Brain microvascular endothelial cell (primary cell): ENCODE results near the gene FRMD5.

Source experiments
- DNase-seq: peaks from one replicate; pipeline ENCODE4 v3.0.0-alpha.2; 2020
- H3K27ac ChIP-seq: fragments of 250-450 bp; sonication (Bioruptor Pico); 2 replicates; pipeline ENCODE4 v1.5.1; 2020; ENCODE audit warnings: mild to moderate bottlenecking, moderate library complexity
- H3K27me3 ChIP-seq: fragments of 250-450 bp; sonication (Bioruptor Pico); replicated peaks from 2 replicates; pipeline ENCODE4 v1.5.1; 2020; ENCODE audit warnings: mild to moderate bottlenecking
- H3K36me3 ChIP-seq: fragments of 250-450 bp; sonication (Bioruptor Pico); replicated peaks from 2 replicates; pipeline ENCODE4 v1.5.1; 2020; ENCODE audit warnings: mild to moderate bottlenecking
- H3K4me3 ChIP-seq: 2 replicates; pipeline ENCODE4 v1.5.1; 2011; ENCODE audit warnings: low read depth, mild to moderate bottlenecking, control low read depth, low read length, moderate library complexity
- in situ Hi-C: cut with HindIII; loops from 2 replicates; pipeline ENCODE4 v1.10.0; 2017; ENCODE audit warnings: low sequenced_read_pairs, low pct_ligation_motif_present
- TF ChIP-seq, protein P1 (sequence below): IDR thresholded peaks from 2 replicates; pipeline ENCODE4 v1.5.1; 2011; ENCODE audit warnings: low read depth, mild to moderate bottlenecking, moderate library complexity, low read length, control low read depth, inconsistent platforms; ENCODE audit errors: missing control alignments

Gene FRMD5

DNA sequence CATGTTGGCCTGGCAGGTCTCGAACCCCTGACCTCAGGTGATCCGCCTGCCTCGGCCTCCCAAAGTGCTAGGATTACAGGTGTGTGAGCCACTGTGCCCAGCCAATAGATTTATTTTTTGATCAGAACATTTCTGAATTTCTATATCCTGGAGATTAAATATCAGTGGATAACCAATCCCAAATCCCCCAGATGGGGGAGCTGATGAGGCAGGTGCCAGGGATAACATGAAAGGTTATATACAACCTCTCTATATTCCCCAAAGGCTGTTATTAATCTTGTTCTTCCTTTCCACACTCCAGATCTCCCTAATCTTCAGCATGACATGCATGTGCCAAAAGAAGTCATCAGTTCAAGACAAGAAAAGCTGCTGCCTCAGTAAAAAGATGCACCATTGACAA, 256.0 kb downstream of the FRMD5 start:
- no peak overlapping the region for H3K4me3 ChIP-seq
- DNase-seq = peak; percentile 30
- in situ Hi-C loops = no loop called here
- no peaks in the 10 kb centered on the region for H3K36me3 ChIP-seq
- no peak overlapping the region for H3K27ac ChIP-seq
- no peaks in the 10 kb centered on the region for H3K27me3 ChIP-seq
- TF ChIP-seq, protein P1, sequence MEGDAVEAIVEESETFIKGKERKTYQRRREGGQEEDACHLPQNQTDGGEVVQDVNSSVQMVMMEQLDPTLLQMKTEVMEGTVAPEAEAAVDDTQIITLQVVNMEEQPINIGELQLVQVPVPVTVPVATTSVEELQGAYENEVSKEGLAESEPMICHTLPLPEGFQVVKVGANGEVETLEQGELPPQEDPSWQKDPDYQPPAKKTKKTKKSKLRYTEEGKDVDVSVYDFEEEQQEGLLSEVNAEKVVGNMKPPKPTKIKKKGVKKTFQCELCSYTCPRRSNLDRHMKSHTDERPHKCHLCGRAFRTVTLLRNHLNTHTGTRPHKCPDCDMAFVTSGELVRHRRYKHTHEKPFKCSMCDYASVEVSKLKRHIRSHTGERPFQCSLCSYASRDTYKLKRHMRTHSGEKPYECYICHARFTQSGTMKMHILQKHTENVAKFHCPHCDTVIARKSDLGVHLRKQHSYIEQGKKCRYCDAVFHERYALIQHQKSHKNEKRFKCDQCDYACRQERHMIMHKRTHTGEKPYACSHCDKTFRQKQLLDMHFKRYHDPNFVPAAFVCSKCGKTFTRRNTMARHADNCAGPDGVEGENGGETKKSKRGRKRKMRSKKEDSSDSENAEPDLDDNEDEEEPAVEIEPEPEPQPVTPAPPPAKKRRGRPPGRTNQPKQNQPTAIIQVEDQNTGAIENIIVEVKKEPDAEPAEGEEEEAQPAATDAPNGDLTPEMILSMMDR = peak; percentile 75

DNA sequence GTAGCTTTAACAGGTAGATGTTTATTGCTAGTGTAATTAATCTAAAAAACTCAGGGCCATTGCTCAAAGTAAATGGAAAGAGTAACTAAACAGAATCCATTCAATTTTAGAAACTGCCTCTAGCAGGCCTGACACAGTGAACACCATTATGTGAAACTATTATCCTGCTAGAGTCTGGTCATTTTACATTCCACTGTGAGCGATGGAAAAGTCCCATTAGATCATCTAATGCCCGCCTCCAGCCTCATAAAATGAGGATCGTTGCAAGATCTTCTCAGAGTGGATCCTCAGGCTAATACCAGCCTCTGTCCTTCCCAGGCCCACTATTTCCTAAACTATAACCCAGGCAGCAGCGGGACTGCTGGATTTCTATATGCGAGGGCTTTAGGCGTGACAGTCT, 260.6 kb downstream of the FRMD5 start:
- Histone ChIP-seq H3K27me3 (no peaks in the 10 kb centered on the region), H3K4me3 (no peak overlapping the region), H3K27ac (no peak overlapping the region), H3K36me3 (no peaks in the 10 kb centered on the region)
- in situ Hi-C loops = no loop called here
- TF ChIP-seq, protein P1 = no peak
- no peak for DNase-seq

DNA sequence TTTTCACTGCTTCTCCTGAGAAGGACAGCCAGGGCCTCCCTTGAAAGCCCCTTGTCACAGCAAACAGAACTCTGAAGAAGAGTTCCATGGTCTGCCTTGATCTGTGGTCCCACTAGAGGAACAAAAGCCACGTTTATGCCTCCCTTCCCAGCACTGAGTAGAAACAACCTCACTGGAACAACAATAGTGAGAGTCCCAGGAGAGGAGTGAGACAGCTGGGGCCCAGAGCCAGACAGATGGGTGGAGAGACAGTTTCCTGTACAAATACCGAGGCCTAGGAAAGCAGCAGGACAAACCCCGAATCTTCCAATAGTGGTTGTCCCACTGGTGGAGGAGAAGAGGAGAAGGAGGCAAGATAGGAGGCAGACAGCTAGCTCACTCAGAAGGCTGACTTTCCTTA, 262.2 kb downstream of the FRMD5 start:
- TF ChIP-seq, protein P1 = no peak
- Histone ChIP-seq H3K4me3 (no peak overlapping the region), H3K27ac (no peak overlapping the region), H3K36me3 (no peaks in the 10 kb centered on the region), H3K27me3 (no peaks in the 10 kb centered on the region)
- in situ Hi-C loops = no loop called here
- no peak for DNase-seq

DNA sequence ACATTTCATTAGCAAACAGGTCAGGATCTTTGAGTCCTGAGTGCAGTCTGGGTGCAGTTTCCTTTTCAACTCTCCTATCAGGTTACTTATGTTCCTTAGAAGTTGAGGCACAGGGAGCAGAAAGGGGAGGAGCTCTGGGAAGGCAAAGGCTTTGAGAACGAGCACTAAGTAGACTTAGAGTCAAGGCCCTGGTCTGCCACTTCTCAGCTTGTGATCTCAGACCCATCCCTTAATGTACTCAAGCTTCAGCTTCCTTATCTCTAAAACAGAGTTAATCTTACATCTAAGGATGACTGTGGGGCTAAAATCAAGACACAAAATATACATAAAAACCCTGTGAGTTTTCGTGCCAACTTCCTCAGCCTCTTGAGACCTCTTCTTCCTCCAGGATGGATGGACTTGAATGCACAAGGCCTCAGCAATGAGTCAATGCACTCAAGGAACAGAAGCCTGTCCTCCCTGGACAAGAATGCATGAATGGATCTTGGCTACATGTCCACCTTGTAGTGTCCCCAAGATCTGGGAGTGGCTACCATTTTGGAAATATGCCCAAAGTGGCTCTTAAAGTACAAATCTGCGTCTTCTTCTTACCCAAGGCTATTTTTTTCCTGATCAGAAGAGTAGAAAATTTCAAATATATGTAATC, 263.2 kb downstream of the FRMD5 start:
- H3K36me3 ChIP-seq = no peaks in the 10 kb centered on the region
- in situ Hi-C loops = no loop called here
- H3K27me3 ChIP-seq = no peaks in the 10 kb centered on the region
- no peak for DNase-seq
- no peak overlapping the region for H3K4me3 ChIP-seq
- no peak overlapping the region for H3K27ac ChIP-seq
- TF ChIP-seq, protein P1 = no peak

DNA sequence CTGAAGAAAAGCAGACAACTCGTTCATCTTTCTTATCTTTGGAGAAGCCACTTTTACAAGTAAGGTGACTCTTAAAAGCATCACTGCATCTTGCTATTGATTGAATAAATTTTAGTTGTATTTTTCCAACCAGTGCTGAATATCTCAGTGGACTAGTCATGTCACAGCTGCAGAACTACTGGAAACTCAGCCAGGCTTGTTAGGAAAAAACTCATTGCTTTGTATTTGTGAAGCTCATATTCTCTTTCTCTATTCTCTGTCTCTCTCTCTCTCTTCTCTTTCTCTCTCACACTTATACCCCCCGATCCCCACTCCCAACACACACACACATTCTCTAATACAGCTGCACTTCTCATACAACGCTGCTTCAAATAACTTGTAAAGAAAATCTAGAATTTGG, 264.0 kb downstream of the FRMD5 start:
- no peaks in the 10 kb centered on the region for H3K27me3 ChIP-seq
- TF ChIP-seq, protein P1 = no peak
- no peak for DNase-seq
- no peak overlapping the region for H3K4me3 ChIP-seq
- in situ Hi-C loops = no loop called here
- no peaks in the 10 kb centered on the region for H3K36me3 ChIP-seq
- H3K27ac ChIP-seq = no peak overlapping the region

DNA sequence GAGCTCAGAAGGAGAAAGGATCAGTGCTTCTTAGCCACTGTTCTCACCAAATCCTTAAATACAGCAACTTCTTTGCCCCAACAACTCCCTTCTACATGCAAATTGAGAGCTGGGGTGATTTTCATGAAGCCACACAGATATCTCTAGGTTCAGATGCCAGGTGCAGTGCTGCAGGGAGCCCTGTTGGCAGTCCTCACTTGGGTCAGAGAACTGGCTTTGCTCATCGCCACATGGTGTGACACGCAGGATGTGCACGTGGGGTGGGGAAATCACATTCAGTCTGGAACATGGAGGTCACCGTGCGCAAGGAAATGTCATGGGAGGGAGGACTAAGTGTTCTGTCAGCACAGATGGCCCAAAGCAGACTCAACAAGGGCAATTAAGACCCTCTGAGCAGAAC, 264.5 kb downstream of the FRMD5 start:
- Histone ChIP-seq H3K36me3 (no peaks in the 10 kb centered on the region), H3K4me3 (no peak overlapping the region), H3K27ac (no peak overlapping the region), H3K27me3 (no peaks in the 10 kb centered on the region)
- DNase-seq = no peak
- in situ Hi-C loops = no loop called here
- TF ChIP-seq, protein P1 = no peak
